GM23338 (cell line): Measurements from ENCODE around the gene ABHD3. TPM values are rescaled to one million over a fixed set of nuclear protein-coding genes. Genes with fewer than 3 reads are reported as not detected.

Experiments used
- ATAC-seq: fragments of 200-7000 bp; cut with Tn5 transposase; 3 replicates; pipeline ENCODE4 v1.9.1; 2020
- DNase-seq: peaks from one replicate; pipeline ENCODE4 v3.0.0-alpha.2; 2015; ENCODE audit warnings: low spot score
- H2AFZ ChIP-seq: fragments of 200-600 bp; sonication (generic); 2 replicates; pipeline ENCODE4 v1.8.0; 2016; ENCODE audit warnings: antibody characterized with exemption, mild to moderate bottlenecking, moderate library complexity
- H3F3A ChIP-seq: fragments of 200-600 bp; sonication (generic); replicated peaks from 2 replicates; pipeline ENCODE4 v1.8.0; 2017; ENCODE audit warnings: antibody characterized with exemption, mixed run types, low read depth
- H3K27ac ChIP-seq: fragments of 200-600 bp; sonication (generic); 2 replicates; pipeline ENCODE4 v1.6.1; 2016; ENCODE audit warnings: low read depth
- H3K27me3 ChIP-seq: fragments of 200-600 bp; sonication (generic); 2 replicates; pipeline ENCODE4 v1.8.0; 2016; ENCODE audit warnings: mild to moderate bottlenecking, mixed run types, moderate library complexity; ENCODE audit not compliant: insufficient read depth
- H3K36me3 ChIP-seq: fragments of 200-600 bp; sonication (generic); 2 replicates; pipeline ENCODE4 v1.8.0; 2016; ENCODE audit warnings: mild to moderate bottlenecking; ENCODE audit not compliant: insufficient read depth
- H3K4me1 ChIP-seq: fragments of 200-600 bp; sonication (generic); 2 replicates; pipeline ENCODE4 v1.8.0; 2016; ENCODE audit warnings: mild to moderate bottlenecking, moderate library complexity; ENCODE audit not compliant: insufficient read depth
- H3K4me2 ChIP-seq: fragments of 200-600 bp; sonication (generic); 2 replicates; pipeline ENCODE4 v1.7.1; 2017; ENCODE audit warnings: mixed run types
- H3K4me3 ChIP-seq: fragments of 200-600 bp; sonication (generic); 2 replicates; pipeline ENCODE4 v1.6.1; 2016; ENCODE audit warnings: mixed run types
- H3K79me2 ChIP-seq: fragments of 200-600 bp; sonication (generic); replicated peaks from 2 replicates; pipeline ENCODE4 v1.8.0; 2017; ENCODE audit warnings: mild to moderate bottlenecking; ENCODE audit not compliant: insufficient read depth
- H3K9me2 ChIP-seq: fragments of 200-600 bp; sonication (generic); 2 replicates; pipeline ENCODE4 v1.8.0; 2017; ENCODE audit not compliant: insufficient read depth
- H4K20me1 ChIP-seq: fragments of 200-600 bp; sonication (generic); replicated peaks from 2 replicates; pipeline ENCODE4 v1.8.0; 2017; ENCODE audit warnings: mild to moderate bottlenecking; ENCODE audit not compliant: insufficient read depth
- H3K27ac Mint-ChIP-seq: 2 replicates; pipeline ENCODE4 v1.8.0; 2020; ENCODE audit warnings: inconsistent platforms, mild to moderate bottlenecking, moderate library complexity, mixed read lengths
- H3K27me3 Mint-ChIP-seq: 3 replicates; pipeline ENCODE4 v1.8.0; 2022; ENCODE audit warnings: low read depth, mild to moderate bottlenecking, moderate library complexity, mixed read lengths, inconsistent platforms; ENCODE audit not compliant: insufficient read depth, poor library complexity
- H3K36me3 Mint-ChIP-seq: 3 replicates; pipeline ENCODE4 v1.8.0; 2021; ENCODE audit warnings: low read depth, mild to moderate bottlenecking, inconsistent platforms, moderate library complexity, mixed read lengths
- H3K4me1 Mint-ChIP-seq: 3 replicates; pipeline ENCODE4 v1.8.0; 2020; ENCODE audit warnings: mild to moderate bottlenecking, inconsistent platforms, mixed read lengths
- H3K4me3 Mint-ChIP-seq: 3 replicates; pipeline ENCODE4 v1.8.0; 2021; ENCODE audit warnings: moderate library complexity, mild to moderate bottlenecking, inconsistent platforms, mixed read lengths
- H3K9me3 Mint-ChIP-seq: 3 replicates; pipeline ENCODE4 v1.8.0; 2020; ENCODE audit warnings: moderate library complexity, mild to moderate bottlenecking, inconsistent platforms, mixed read lengths
- CREB1 ChIP-seq: fragments of 250-450 bp; sonication (Bioruptor Pico); IDR thresholded peaks from 2 replicates; pipeline ENCODE4 v1.5.0; 2020; ENCODE audit warnings: low read depth, mild to moderate bottlenecking, moderate library complexity
- CTCF ChIP-seq, 2 experiments: fragments of 200-600 bp in 1 of 2; sonication (generic) in 1 of 2; conservative IDR thresholded peaks; 2 replicates each; pipeline versions ENCODE4 v1.5.1 to v1.6.1; 2016 to 2017; ENCODE audit warnings: antibody characterized with exemption in 2 of 2, low read depth in 2 of 2, mild to moderate bottlenecking in 2 of 2, moderate library complexity in 1 of 2
- ETS1 ChIP-seq: IDR thresholded peaks from 2 replicates; pipeline ENCODE4 v1.6.1; 2016; ENCODE audit warnings: antibody characterized with exemption
- EZH2 ChIP-seq: fragments of 200-600 bp; sonication (generic); IDR thresholded peaks from one replicate; pipeline ENCODE4 v1.8.0; 2017; ENCODE audit warnings: antibody characterized with exemption, mild to moderate bottlenecking, low read depth; ENCODE audit not compliant: unreplicated experiment
- EZH2phosphoT487 ChIP-seq: fragments of 200-600 bp; sonication (generic); IDR thresholded peaks from one replicate; pipeline ENCODE4 v1.8.1; 2018; ENCODE audit warnings: antibody characterized with exemption; ENCODE audit not compliant: unreplicated experiment
- JUNB ChIP-seq: IDR thresholded peaks from one replicate; pipeline ENCODE4 v1.6.1; 2016; ENCODE audit warnings: antibody characterized with exemption; ENCODE audit not compliant: unreplicated experiment
- NANOG ChIP-seq: IDR thresholded peaks from 2 replicates; pipeline ENCODE4 v1.6.1; 2016; ENCODE audit warnings: antibody characterized with exemption, borderline replicate concordance
- POLR2AphosphoS5 ChIP-seq: IDR thresholded peaks from 2 replicates; pipeline ENCODE4 v1.6.1; 2016; ENCODE audit warnings: antibody characterized with exemption, low read depth
- REST ChIP-seq: IDR thresholded peaks from one replicate; pipeline ENCODE4 v1.6.1; 2018; ENCODE audit warnings: antibody characterized with exemption; ENCODE audit not compliant: unreplicated experiment
- STAT1 ChIP-seq: IDR thresholded peaks from one replicate; pipeline ENCODE4 v1.6.1; 2016; ENCODE audit warnings: antibody characterized with exemption; ENCODE audit not compliant: unreplicated experiment
- ZNF114 ChIP-seq: fragments of 250-450 bp; sonication (Bioruptor Pico); IDR thresholded peaks from 2 replicates; pipeline ENCODE4 v1.5.0; 2020; ENCODE audit warnings: mild to moderate bottlenecking, moderate library complexity
- ZNF331 ChIP-seq: fragments of 250-450 bp; sonication (Bioruptor Pico); IDR thresholded peaks from 2 replicates; pipeline ENCODE4 v1.5.0; 2020; ENCODE audit warnings: low read depth, mild to moderate bottlenecking, moderate library complexity
- ZNF462 ChIP-seq: fragments of 250-450 bp; sonication (Bioruptor Pico); IDR thresholded peaks from 2 replicates; pipeline ENCODE4 v1.5.0; 2020; ENCODE audit warnings: mild to moderate bottlenecking, moderate library complexity
- polyA plus RNA-seq: library from polyadenylated mRNA; unstranded; fragments of >200 nt; fragmentation: Nextera tagmentation; extraction: Ambion mirVana; gene quantifications from 2 replicates; pipeline ENCODE4 v1.2.1, GENCODE V29; 2016
- total RNA-seq: library from RNA; depleted of rRNA; stranded (reverse); fragments of >200 nt; shearing (Covaris generic); gene quantifications from 2 replicates; pipeline ENCODE4 v1.2.3, GENCODE V29; 2014

The ABHD3 gene
- total and polyA plus RNA-seq, 2 experiments from 2014 or later = 16.2 to 19.9 TPM

GRCh38 chr18:21650311-21650710, 54.3 kb downstream of the ABHD3 start:
- Histone ChIP-seq H3K27me3 (no peaks in the 10 kb centered on the region), H3K4me2 (no peak overlapping the region), H2AFZ (no peak overlapping the region), H3K9me2 (no peaks in the 10 kb centered on the region), H3K36me3 (no peaks in the 10 kb centered on the region), H3K79me2 (no peaks in the 10 kb centered on the region), H3K4me1 (no peaks in the 10 kb centered on the region), H4K20me1 (no peaks in the 10 kb centered on the region), H3K27ac (no peak overlapping the region), H3K4me3 (no peak overlapping the region), H3F3A (no peaks in the 10 kb centered on the region)
- no peak for TF ChIP-seq CTCF (conservative IDR thresholded peaks at IDR 0.05; ENCODE audit: low read depth in 2 of 2)
- TF ChIP-seq JUNB = no peak
- TF ChIP-seq CREB1 (CRISPR knock-in tag) = no peak
- TF ChIP-seq EZH2 = no peak
- no peak for TF ChIP-seq NANOG
- no peak for TF ChIP-seq EZH2phosphoT487
- no peak for TF ChIP-seq REST
- no peak for TF ChIP-seq POLR2AphosphoS5
- TF ChIP-seq ETS1 = no peak
- no peak for TF ChIP-seq STAT1
- TF ChIP-seq ZNF114 (CRISPR knock-in tag) = no peak
- no peak for TF ChIP-seq ZNF462
- no peak for TF ChIP-seq ZNF331 (CRISPR knock-in tag)
- no peaks in the 10 kb centered on the region for H3K27me3 Mint-ChIP-seq
- no peak for DNase-seq
- H3K27ac Mint-ChIP-seq = no peak overlapping the region
- no peaks in the 10 kb centered on the region; the same call in 2 of the 3 replicates for H3K9me3 Mint-ChIP-seq
- peaks cover 5% of the 10 kb centered on the region; the same call in 2 of the 3 replicates for H3K36me3 Mint-ChIP-seq
- H3K4me1 Mint-ChIP-seq = no peaks in the 10 kb centered on the region
- no peak for ATAC-seq
- H3K4me3 Mint-ChIP-seq = no peak overlapping the region
